ENCODE results near the gene ACTL7B. TPM values are rescaled to one million over a fixed set of nuclear protein-coding genes. Genes with fewer than 3 reads are reported as not detected.
"Not testable (repeated sequence)": the region's sequence is repeated elsewhere in the genome, so short reads cannot be mapped to it uniquely, and the experiment has no call there.

The ACTL7B gene
- total RNA-seq, 1 donor from 2014 or later: not detected

DNA sequence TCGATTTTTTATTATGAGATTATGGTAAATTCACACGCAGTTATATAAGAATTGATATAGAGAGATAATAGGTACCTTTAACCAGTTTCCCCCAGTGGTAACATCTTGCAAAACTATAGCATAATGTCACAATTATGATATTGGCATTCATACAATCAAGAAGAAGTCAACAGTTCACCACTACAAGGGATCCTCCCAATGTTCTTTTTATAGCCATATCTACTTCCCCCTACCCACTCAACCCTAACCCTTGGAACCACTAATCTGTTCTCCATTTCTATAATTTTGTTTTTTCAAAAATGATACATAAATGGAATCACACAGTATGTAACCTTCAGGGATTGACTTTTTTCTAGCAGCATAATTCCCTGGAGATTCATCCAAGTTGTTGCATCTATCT, 9.8 kb downstream of the ACTL7B start:
- Mint-ChIP-seq H3K27ac (no peak overlapping the region), H3K27me3 (ENCODE audit: low read depth) (peaks cover 4% of the 10 kb centered on the region), H3K4me1 (peaks cover 9% of the 10 kb centered on the region), H3K4me3 (no peak overlapping the region), H3K9me3 (no peaks in the 10 kb centered on the region), H3K36me3 (no peaks in the 10 kb centered on the region)
- TF ChIP-seq, protein P1, sequence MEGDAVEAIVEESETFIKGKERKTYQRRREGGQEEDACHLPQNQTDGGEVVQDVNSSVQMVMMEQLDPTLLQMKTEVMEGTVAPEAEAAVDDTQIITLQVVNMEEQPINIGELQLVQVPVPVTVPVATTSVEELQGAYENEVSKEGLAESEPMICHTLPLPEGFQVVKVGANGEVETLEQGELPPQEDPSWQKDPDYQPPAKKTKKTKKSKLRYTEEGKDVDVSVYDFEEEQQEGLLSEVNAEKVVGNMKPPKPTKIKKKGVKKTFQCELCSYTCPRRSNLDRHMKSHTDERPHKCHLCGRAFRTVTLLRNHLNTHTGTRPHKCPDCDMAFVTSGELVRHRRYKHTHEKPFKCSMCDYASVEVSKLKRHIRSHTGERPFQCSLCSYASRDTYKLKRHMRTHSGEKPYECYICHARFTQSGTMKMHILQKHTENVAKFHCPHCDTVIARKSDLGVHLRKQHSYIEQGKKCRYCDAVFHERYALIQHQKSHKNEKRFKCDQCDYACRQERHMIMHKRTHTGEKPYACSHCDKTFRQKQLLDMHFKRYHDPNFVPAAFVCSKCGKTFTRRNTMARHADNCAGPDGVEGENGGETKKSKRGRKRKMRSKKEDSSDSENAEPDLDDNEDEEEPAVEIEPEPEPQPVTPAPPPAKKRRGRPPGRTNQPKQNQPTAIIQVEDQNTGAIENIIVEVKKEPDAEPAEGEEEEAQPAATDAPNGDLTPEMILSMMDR (IDR thresholded peaks at IDR 0.05; ENCODE audit: unreplicated experiment): no peak
- no peak for DNase-seq (ENCODE audit: low spot score in 2 of 2, unreplicated experiment in 2 of 2)

DNA sequence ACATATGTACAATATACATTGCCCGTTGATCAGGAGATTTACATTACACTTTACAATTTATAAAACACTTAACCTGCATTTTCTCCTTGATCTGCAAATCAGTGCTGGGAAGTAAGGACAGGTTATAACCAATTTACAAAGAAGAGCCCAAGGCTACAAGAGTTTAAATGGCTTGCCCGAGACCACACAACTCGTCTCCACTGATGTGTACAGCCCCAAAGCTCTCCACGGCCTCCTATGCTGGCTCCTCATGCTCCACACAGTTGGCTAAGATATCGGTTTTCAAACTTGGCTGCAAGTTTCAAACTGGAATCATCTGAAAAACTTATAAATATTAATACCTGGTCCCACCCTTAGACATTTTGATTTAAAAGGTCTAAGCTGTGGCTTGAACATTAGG, 10.3 kb downstream of the ACTL7B start:
- TF ChIP-seq, protein P1 (IDR thresholded peaks at IDR 0.05; ENCODE audit: unreplicated experiment): no peak
- Mint-ChIP-seq H3K27me3 (ENCODE audit: low read depth) (peaks cover 4% of the 10 kb centered on the region), H3K4me1 (peaks cover 9% of the 10 kb centered on the region)

DNA sequence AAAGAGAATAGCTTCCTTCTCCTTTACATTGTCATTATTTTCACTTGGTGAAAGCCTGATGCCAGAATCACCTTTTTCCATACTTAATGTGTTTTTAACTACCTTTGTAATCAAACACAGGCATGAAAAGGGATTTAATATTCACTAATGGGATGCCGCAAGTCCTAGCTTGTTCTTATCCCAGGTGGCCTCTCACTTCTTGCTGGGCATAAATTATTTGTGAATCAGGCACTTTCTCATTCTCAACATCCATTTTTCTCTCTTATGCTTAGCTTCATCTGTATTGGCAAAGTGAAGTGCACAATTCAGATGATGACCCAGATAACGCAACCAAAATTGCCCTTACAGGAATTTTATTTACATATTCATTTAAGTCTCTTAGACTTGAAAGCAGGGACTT, 10.9 kb downstream of the ACTL7B start:
- TF ChIP-seq, protein P1 (IDR thresholded peaks at IDR 0.05; ENCODE audit: unreplicated experiment): no peak
- H3K9me3 Mint-ChIP-seq: no peaks in the 10 kb centered on the region
- H3K4me1 Mint-ChIP-seq: peaks cover 9% of the 10 kb centered on the region
- no peak overlapping the region for H3K4me3 Mint-ChIP-seq
- H3K27ac Mint-ChIP-seq: no peak overlapping the region
- peaks cover 4% of the 10 kb centered on the region for H3K27me3 Mint-ChIP-seq (ENCODE audit: low read depth)
- no peaks in the 10 kb centered on the region for H3K36me3 Mint-ChIP-seq
- no peak for DNase-seq (ENCODE audit: low spot score in 2 of 2, unreplicated experiment in 2 of 2)

More for the DNA sequence above, 10.3 kb downstream of the ACTL7B start:
- Mint-ChIP-seq H3K4me3 (no peak overlapping the region), H3K36me3 (no peaks in the 10 kb centered on the region), H3K27ac (no peak overlapping the region), H3K9me3 (no peaks in the 10 kb centered on the region)
- no peak for DNase-seq (ENCODE audit: low spot score in 2 of 2, unreplicated experiment in 2 of 2)

DNA sequence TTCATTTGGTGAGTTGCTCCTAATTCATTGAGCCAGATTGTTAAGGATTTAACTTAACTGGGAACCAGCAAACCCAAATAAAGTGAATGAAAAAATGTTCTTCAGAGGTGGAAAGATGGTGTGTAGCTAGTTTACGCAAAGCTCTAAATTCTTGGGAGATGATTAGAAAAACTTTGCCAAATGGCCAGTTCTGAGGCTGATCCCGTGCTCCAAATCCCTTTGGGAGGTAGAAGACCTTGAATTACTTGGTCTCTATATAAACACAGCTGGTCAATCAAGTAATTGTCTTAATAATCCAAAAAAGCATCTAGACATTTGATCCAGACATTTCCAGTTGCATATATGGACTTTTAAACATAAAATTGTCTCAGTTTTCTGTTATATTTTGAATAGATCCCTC, 11.4 kb downstream of the ACTL7B start:
- no peaks in the 10 kb centered on the region for H3K36me3 Mint-ChIP-seq
- peaks cover 4% of the 10 kb centered on the region for H3K27me3 Mint-ChIP-seq (ENCODE audit: low read depth)
- no peak for DNase-seq (ENCODE audit: low spot score in 2 of 2, unreplicated experiment in 2 of 2)
- TF ChIP-seq, protein P1 (IDR thresholded peaks at IDR 0.05; ENCODE audit: unreplicated experiment): no peak
- no peak overlapping the region for H3K4me3 Mint-ChIP-seq
- H3K4me1 Mint-ChIP-seq: peaks cover 9% of the 10 kb centered on the region
- H3K27ac Mint-ChIP-seq: no peak overlapping the region
- peaks cover 3% of the 10 kb centered on the region for H3K9me3 Mint-ChIP-seq

DNA sequence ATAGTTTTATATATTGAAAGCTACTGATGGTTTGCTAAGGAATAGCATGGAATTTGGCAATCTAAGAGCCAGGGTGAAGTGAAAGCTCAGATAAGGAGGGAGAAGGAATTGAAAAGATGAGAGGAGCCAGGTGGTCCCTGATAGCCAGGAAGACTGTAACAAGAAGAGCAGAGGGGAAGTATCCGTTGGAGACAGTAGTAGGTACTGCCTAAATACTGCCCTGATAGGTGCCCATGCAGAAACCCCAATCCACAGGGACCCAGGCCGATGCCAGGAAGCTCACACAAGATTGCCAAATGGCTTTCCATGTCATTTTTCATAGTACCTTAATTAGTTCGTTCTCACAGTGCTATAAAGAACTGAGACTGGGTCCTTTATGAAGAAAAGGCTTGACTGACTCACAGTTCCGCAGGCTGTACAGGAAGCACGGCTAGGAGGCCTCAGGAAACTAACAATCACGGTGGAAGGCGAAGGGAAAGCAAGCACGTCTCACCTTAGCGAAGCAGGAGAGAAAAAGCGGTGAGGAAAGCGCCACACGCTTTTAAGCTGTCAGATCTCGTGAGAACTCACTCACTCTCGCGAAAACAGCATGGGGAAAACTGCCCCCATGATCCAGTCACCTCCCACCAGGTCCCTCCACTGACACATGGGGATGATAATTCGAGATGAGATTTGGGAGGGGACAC, 13.0 kb downstream of the ACTL7B start:
- Mint-ChIP-seq H3K27me3 (ENCODE audit: low read depth) (peaks cover 4% of the 10 kb centered on the region), H3K27ac (no peak overlapping the region), H3K4me1 (peaks cover 9% of the 10 kb centered on the region), H3K9me3 (peaks cover 6% of the 10 kb centered on the region), H3K4me3 (no peak overlapping the region), H3K36me3 (no peaks in the 10 kb centered on the region)
- no peak for DNase-seq (ENCODE audit: low spot score in 2 of 2, unreplicated experiment in 2 of 2)
- TF ChIP-seq, protein P1 (IDR thresholded peaks at IDR 0.05; ENCODE audit: unreplicated experiment): no peak

DNA sequence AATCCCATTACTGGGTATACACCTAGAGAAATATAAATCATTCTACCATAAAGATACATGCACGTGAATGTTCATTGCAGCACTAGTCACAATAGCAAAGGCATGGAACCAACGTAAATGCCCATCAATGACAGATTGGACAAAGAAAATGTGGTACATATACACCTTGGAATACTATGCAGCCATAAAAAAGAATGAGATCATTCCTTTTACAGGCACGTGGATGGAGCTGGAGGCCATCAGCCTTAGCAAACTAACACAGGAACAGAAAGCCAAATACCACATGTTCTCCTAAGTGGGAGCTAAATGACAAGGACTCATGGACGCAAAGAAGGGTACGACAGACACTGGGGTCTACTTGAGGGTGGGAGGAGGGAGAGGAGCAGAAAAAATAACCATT, 16.2 kb downstream of the ACTL7B start:
- not testable (repeated sequence) for H3K27ac Mint-ChIP-seq; H3K36me3 Mint-ChIP-seq; H3K9me3 Mint-ChIP-seq; DNase-seq (ENCODE audit: low spot score in 2 of 2, unreplicated experiment in 2 of 2); H3K27me3 Mint-ChIP-seq (ENCODE audit: low read depth); H3K4me3 Mint-ChIP-seq
- peaks cover 14% of the 10 kb centered on the region for H3K4me1 Mint-ChIP-seq

Data from mesothelial cell of epicardium (in vitro differentiated cells).